ENCODE measurements around the gene CRYBB1. TPM values are rescaled to one million over a fixed set of nuclear protein-coding genes. Genes with fewer than 3 reads are reported as not detected.

The CRYBB1 gene
- polyA plus RNA-seq, 1 of the 3 experiments (the other 2 are of a cell fraction): 0.05 TPM

- WGBS (ENCODE audit: low lambda C conversion rate): 70% methylated on average over 4 of the region's 4 CpGs
- POLR2A ChIA-PET: no interaction called here
Measured at GRCh38 chr22:26602127-26602526, 15.7 kb downstream of the CRYBB1 start.

More at GRCh38 chr22:26602127-26602526, 15.7 kb downstream of the CRYBB1 start:
- no peaks in the 10 kb centered on the region for H3K36me3 ChIP-seq (replicated peaks in 1 of 2; ENCODE audit: control insufficient read depth in 1 of 2, insufficient read depth in 2 of 2, low read length in 1 of 2)
- peaks cover 0 to 5% of the 10 kb centered on the region in 2 experiments; a peak in 1 of 4 replicates for H3K4me1 ChIP-seq (ENCODE audit: control insufficient read depth in 1 of 2, insufficient read depth in 2 of 2, low read depth in 1 of 2, low read length in 1 of 2)
- H3K4me3 ChIP-seq (ENCODE audit: low read depth in 2 of 2, low read length in 1 of 2): no peak overlapping the region
- H3K27me3 ChIP-seq (ENCODE audit: insufficient read depth): no peaks in the 10 kb centered on the region
- no peak overlapping the region for H3K4me2 ChIP-seq
- DNase-seq: no peak
- no peak overlapping the region for H3K27ac ChIP-seq (ENCODE audit: low read depth in 2 of 2, low read length in 1 of 2)
- H3F3A ChIP-seq (replicated peaks; ENCODE audit: insufficient read depth): peaks cover 7% of the 10 kb centered on the region
- H3K9ac ChIP-seq: no peak overlapping the region
- H3K79me2 ChIP-seq (ENCODE audit: insufficient read depth): no peaks in the 10 kb centered on the region
- H3K9me3 ChIP-seq: no peaks in the 10 kb centered on the region
- TF ChIP-seq EZH2phosphoT487 (IDR thresholded peaks at IDR 0.05; ENCODE audit: borderline replicate concordance, low read depth) (no peak), MAX (IDR thresholded peaks at IDR 0.05; ENCODE audit: low read depth) (no peak), SIN3A (IDR thresholded peaks at IDR 0.05; ENCODE audit: borderline replicate concordance, low read depth, low read length) (no peak), PBX3 (IDR thresholded peaks at IDR 0.05) (no peak), FOXM1 (IDR thresholded peaks at IDR 0.05; ENCODE audit: low read depth) (no peak), JUND (IDR thresholded peaks at IDR 0.05) (no peak), USF1 (IDR thresholded peaks at IDR 0.05; ENCODE audit: borderline replicate concordance, low read depth) (no peak), GABPA (IDR thresholded peaks at IDR 0.05; ENCODE audit: low read depth) (no peak), CHD2 (IDR thresholded peaks at IDR 0.05; ENCODE audit: low read length, partially characterized antibody) (no peak), RCOR1 (IDR thresholded peaks at IDR 0.05; ENCODE audit: low read length) (no peak), TEAD4 (IDR thresholded peaks at IDR 0.05; ENCODE audit: borderline replicate concordance, insufficient read depth) (no peak), RAD21 (IDR thresholded peaks at IDR 0.05; ENCODE audit: low read length) (no peak), NRF1 (IDR thresholded peaks at IDR 0.05; ENCODE audit: low read depth, low read length) (no peak), FOSL2 (IDR thresholded peaks at IDR 0.05; ENCODE audit: borderline replicate concordance, low read depth) (no peak), EP300 (IDR thresholded peaks at IDR 0.05; ENCODE audit: borderline replicate concordance in 1 of 2, low read depth in 1 of 2, low read length in 1 of 2) (no peak), TCF12 (IDR thresholded peaks at IDR 0.05) (no peak), ZBTB33 (IDR thresholded peaks at IDR 0.05; ENCODE audit: borderline replicate concordance, low read depth) (no peak), RXRA (IDR thresholded peaks at IDR 0.05; ENCODE audit: borderline replicate concordance, low read depth) (no peak), NFIC (IDR thresholded peaks at IDR 0.05; ENCODE audit: borderline replicate concordance) (no peak)
- no peak overlapping the region for H2AFZ ChIP-seq (ENCODE audit: low read depth)
- no peaks in the 10 kb centered on the region for H4K20me1 ChIP-seq (ENCODE audit: insufficient read depth)
- no peaks in the 10 kb centered on the region for H3K9me2 ChIP-seq
- CTCF ChIA-PET: interaction anchor here (1.2 kb wide), 1 partner anchor 16 kb away, joined by 3 read pairs; no protein-coding TSS in a partner anchor
